ENCODE measurements around the gene ADGRL1.
"Not testable (repeated sequence)": the region's sequence is repeated elsewhere in the genome, so short reads cannot be mapped to it uniquely, and the experiment has no call there.

The ADGRL1 gene

DNA sequence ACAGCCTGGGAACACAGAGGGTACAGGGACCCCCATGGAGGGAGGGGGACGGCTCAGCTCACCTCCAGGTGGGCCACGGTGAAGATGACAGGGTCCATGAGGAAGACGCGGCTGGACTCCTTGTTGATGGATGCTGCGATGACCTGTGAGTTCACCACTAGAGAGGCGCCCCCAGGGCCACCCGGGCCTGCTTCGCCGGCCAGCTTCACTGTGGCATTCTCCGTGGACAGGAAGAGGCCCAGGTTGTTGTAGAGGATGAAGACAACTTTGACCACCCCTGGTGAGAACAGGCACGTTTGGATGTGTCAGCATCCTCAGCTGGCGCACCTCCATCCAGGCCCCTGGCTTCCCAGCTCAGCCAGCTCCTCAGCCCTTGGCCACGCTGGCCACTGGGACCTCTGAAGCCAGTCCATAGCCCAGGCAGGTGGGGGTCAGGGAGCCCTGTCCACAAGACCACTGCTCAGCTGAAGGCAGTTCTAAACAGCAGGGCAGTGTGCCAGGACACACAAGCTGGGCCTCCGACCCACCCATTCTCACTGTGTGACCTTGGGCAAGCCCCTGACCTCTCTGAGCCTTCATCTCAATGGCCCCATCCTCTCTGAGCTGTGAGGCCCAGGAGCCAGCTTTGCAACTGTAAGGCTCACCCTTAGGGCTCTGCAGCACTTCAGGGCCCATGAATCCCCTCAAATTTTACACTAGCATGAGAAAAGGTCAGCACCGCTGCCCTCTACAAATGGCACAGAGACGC, 47.5 kb downstream of the ADGRL1 start:
- no peak for DNase-seq

GRCh38 chr19:14156971-14157717, 48.8 kb downstream of the ADGRL1 start:
- DNase-seq: no peak

GRCh38 chr19:14156122-14156521, 49.8 kb downstream of the ADGRL1 start:
- no peak for DNase-seq

DNA sequence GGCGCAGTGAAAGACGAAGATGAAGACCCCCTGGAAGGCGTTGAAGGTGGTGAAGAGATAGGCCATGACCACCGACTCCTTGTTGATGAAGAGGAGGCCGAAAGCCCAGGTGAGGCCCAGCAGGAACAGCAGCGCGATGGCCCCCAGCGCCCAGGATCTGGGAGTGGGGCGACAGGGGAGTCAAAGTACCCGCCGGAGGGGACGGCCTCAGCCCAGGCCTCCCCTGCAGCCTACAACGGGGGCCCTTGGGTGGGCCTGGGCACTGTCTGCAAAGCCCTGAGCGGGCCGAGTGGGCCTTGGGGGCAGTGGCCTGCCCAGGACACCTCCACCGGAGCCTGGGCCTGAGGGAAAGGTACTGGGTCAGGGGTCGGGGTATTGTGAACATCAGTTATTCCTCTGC, 50.6 kb downstream of the ADGRL1 start:
- DNase-seq: no peak

- no peak for DNase-seq
These were observed 53.3 kb downstream of the ADGRL1 start for GRCh38 chr19:14152713-14153112.

DNA sequence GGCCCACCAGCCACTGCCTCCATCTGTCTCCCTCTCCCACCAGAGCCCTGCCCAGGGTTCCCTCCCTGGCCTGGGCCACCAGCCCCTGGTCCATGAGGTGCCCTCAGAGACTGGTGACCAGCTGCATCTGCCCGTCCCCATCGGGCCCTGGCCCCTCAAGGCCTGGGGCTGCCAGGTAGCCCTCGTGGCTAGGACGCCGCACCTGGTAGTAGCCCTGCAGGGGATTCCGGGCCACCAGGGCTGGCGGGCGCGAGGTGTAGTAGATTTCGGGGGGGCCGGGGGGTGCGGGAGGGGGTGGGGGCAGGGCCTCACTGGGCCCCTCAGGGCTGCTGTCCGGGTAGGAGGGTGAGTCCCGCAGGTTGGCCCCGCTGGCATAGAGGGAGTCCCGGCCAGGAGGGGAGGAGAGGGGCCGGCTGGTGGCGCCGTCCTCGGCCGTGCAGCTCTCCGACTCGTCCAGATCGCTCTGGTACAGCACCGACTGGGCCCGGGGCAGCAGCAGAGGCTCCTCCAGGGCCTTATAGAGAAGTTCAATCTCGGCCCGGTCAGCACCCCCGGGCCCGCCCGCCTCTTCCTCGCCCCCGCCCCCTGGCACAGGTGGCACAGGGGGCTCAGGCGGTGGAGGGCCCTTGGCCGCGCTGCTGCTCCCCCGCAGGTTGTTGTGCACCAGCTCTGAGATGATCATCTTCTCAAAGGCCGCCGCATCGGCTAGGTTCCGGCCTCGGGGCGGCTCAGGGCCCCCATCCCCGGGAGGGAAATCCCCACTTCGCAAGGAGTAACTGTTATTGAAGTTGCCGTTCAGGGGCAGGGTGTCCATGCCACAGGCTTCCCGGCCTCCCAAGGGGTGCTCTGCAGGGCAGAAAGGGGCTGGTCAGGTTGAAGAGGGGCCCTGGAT, 55.0 kb downstream of the ADGRL1 start:
- DNase-seq: no peak

DNA sequence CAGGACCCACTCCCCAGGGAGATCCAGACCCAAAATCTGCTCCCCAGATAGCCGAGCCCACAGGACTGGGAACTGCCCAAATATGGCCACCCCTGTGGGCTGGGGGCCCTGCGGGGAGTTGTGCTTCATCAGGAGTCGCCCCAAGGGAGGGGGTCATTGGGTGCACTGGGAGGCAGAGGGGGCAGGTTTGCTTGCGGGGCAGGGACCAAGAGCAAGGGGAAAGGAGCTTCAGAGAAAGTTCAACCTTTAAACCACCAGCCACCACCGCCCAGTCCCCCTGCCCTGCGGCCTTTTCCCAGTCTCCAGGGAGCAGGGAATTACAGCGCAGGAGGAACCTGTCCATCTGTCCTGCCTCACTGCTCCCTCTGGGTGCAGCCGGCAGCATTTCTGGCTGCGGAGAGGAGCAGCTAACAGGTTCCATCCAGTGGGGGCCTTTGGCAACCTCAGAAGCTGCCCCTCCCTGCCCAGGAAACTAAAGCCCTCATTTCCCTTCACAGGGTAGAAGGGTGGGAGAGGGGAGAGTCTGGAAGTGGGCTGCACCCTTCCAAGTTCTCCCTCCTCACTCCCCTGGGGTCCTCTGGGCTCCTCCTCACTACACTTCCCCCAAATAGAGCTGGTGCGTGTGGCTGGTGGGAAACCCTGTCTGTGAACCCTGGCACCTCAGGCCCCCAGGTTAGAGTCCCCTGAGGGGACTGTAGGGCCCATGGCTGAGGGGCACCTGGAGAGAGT, 55.8 kb downstream of the ADGRL1 start:
- DNase-seq: no peak

DNA sequence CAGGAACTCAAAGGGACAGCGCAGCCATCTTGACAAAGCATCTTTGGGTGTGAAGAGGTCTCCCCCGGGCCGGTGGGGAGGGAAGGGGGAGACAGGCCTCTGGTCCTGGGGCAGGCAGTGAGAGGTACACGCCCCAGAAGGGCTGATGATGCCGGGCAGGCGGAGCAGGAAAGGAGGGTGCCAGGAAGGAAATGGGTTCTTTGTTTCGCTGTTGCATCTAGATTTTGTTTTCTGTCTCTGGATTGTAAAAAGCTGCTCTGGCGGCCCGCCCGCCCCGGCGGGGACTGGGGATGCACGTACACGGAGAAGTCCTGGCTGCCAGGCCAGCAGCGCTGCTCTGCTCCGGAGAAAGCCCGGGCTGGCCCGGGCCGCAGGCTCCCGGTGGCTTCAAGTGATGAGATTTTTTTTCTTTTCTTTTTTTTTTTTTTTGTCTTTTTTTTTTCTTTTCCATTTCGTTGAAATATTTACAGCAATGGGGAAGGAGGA, 56.4 kb downstream of the ADGRL1 start:
- DNase-seq: peak; percentile 40

DNA sequence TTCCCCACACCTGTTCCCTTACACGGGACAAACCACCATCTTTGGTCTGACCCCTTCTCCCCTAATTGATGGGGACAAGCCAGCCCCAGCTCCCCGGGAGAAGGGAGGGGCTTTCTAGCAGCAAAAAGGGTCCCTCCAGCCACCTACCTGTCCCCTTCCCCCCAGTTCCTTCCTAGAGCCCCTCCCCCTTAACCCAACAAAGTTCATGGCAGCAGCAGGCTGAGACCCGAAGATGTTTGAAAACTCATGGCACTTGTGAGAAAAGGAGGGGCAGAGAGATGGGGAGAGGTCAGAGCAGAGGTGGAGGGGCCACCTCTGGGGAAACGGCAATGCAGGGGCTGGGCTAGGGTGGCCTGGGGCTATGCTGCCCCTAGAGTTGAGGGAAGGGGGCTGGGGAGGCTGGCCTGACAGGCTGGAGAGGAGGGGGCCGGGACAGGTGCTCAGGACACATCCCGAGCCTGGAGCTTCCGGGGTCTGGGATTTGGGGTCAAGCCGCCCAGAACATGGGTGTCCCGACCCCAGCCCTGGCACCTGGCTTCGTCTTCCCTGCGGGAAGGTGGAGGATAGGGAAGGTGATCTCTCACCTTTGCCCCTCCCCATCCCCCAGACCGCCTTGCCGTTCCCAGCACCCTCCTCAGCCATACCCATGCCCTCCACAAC, 57.1 kb downstream of the ADGRL1 start:
- no peak for DNase-seq

DNA sequence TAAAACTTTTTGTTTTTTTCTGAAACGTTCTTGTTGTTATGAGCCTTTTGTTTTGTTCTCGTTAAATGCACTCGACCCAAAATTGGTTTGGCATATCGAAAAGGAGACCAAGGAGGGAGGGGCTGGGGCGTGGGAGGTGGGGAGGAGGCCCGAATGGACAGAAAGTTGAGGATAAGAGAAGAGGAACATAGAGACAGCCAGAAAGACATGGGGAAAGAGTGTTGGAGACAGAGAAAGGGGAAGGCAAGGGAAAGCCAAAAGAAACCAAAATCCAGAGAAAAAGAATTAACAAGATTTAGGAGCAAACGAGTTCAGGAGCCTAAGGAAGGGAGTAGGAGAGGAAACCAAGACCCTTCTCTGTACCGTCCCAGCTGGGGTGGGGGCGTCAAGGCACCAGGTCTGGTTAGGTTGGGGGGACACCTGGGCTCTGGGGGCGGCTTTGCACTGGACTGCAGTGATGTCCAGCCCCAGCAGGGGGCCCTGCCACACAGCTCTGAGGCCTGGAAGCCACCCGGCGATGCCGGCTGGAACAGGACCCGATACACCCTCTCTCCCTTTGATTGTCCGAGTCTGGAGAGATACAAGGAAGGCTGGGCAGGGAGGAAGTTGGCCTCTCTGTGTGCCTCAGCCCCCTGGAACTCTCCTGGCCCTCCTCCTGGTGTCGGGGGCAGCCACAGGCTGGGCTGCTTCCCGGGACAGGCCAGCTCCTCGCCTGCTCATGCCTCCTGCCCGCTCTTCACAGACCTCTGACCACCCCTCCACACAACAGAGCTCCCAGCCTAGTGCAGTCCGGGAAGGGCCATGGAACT, 58.0 kb downstream of the ADGRL1 start:
- peak; percentile 72 for DNase-seq

- DNase-seq: no peak
These were observed 59.2 kb downstream of the ADGRL1 start for GRCh38 chr19:14146789-14147216.

DNA sequence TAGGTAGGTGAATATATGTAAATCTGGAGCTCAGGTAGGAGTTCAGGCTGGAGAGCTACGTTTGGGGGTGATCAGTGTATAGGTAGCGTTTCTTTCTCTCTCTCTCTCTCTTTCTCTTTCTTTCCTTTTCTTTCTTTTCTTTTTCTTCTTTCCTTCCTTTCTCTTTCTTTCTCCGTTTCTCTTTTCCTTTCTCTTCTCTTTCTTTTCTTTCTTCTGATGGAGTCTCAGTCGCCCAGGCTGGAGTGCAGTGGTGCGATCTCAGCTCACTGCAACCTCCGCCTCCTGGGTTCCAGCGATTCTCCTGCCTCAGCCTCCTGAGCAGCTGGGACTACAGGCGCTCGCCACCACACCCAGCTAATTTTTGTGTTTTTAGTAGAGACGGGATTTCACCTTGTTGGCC, 59.8 kb downstream of the ADGRL1 start:
- DNase-seq: not testable (repeated sequence)

- DNase-seq: no peak
These were observed 60.6 kb downstream of the ADGRL1 start for GRCh38 chr19:14145381-14145780.

- peak; percentile 95 for DNase-seq
These were observed 63.4 kb downstream of the ADGRL1 start for GRCh38 chr19:14142262-14143190.

GRCh38 chr19:14141041-14141440, 64.9 kb downstream of the ADGRL1 start:
- no peak for DNase-seq

DNA sequence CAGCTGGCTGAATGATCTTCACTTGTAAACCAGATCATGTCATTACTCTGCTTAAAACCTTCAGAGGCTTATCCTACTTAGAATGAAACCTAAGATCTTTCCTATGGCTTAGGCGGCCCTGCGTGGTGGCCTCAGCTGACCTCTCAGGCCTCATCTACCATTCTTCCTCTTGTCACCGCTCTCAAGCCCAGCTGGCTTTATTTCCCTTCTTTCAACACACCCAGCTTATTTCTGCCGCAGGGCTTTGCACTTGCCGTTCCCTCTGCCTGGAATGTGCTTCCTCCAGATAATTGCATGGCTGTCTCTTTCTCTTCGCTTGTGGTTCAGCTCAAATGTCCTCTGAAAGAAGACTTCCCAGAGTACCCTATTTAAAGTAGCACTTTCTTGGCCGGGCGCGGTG, 66.0 kb downstream of the ADGRL1 start:
- DNase-seq: peak; percentile 73

- no peak for DNase-seq
These were observed 67.2 kb downstream of the ADGRL1 start for GRCh38 chr19:14138576-14139265.

- peak; percentile 100 for DNase-seq
These were observed 69.3 kb downstream of the ADGRL1 start, which contains the start of gene ASF1B for GRCh38 chr19:14136509-14137281. Gene ASF1B (minus strand): TSS chr19:14136589. CDS start chr19:14136456, 133 bp downstream.
